Stomach smooth muscle (tissue), 2 donors: ENCODE measurements around the gene RXFP4.

Experiments used
- H3K27ac ChIP-seq: one replicate; pipeline ENCODE4 v1.7.0; 2013; ENCODE audit warnings: mild to moderate bottlenecking, low read length, inconsistent platforms
- H3K27me3 ChIP-seq, 2 donors: one replicate each; pipeline ENCODE4 v1.7.0; 2013; ENCODE audit warnings: low read length in 2 of 2; ENCODE audit not compliant: insufficient read depth in 2 of 2, control insufficient read depth in 1 of 2
- H3K36me3 ChIP-seq, 2 donors: one replicate each; pipeline ENCODE4 v1.7.0; 2013; ENCODE audit warnings: low read length in 2 of 2; ENCODE audit not compliant: control insufficient read depth in 2 of 2, insufficient read depth in 2 of 2
- H3K4me1 ChIP-seq: one replicate; pipeline ENCODE4 v1.7.0; 2013; ENCODE audit warnings: low read length; ENCODE audit not compliant: control insufficient read depth, insufficient read depth
- H3K4me3 ChIP-seq, 2 donors: one replicate each; pipeline ENCODE4 v1.7.0; 2013; ENCODE audit warnings: low read length in 2 of 2
- H3K9ac ChIP-seq, 2 donors: one replicate each; pipeline ENCODE4 v1.7.0; 2013; ENCODE audit warnings: low read length in 2 of 2, mild to moderate bottlenecking in 1 of 2
- H3K9me3 ChIP-seq, 2 donors: one replicate each; pipeline ENCODE4 v1.7.0; 2013; ENCODE audit warnings: low read length in 2 of 2; ENCODE audit not compliant: control insufficient read depth in 2 of 2
- donor health status: healthy.
- donor health status: Pancreatic carcinoma.

Gene RXFP4

DNA sequence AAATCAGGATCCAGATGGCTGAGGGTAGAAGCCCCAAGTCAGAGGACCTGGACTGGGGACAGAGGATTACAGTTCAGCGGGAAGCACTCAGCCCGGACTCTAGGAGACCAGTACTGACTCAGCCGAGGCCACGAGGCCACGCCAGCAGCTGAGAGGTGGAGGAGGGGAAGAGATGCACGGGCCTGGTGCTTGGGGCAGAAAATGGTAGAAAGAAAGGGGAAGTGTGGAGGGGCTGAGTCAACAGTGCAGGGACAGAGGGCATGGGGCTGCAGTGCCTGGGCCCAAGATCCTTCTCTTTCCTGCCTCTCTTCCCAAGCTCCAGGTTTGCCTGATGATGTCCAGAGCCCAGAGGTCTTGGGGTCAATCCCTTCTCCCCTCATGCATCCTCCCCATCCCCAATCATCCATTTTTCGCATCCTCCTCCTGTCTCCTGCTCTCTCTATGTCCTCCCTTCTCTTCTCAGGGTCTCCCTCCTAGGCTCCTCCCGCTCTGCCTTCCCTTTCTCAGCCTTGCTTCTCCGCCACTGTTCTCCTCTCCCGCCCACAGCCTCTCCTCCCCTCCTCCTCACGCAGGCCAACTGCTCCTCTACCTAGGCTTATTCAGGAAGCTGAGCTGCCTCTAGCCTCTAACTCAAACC is 29.2 kb downstream of the RXFP4 start:
- Histone ChIP-seq H3K27me3 (no peaks in the 10 kb centered on the region), H3K4me3 (peak overlapping the region in 1 of 2 donors; percentile 30), H3K36me3 (peaks cover 11 to 20% of the 10 kb centered on the region in 2 donors), H3K9ac (peak overlapping the region in 1 of 2 donors; percentile 9), H3K9me3 (no peaks in the 10 kb centered on the region), H3K4me1 (peaks cover 80% of the 10 kb centered on the region), H3K27ac (peak overlapping the region; percentile 46)

GRCh38 chr1:155971910-155972809 is 30.7 kb downstream of the RXFP4 start:
- Histone ChIP-seq H3K9me3 (no peaks in the 10 kb centered on the region), H3K36me3 (peaks cover 0 to 7% of the 10 kb centered on the region in 2 donors), H3K27me3 (no peaks in the 10 kb centered on the region), H3K4me3 (no peak overlapping the region), H3K4me1 (peaks cover 88% of the 10 kb centered on the region), H3K27ac (no peak overlapping the region), H3K9ac (no peak overlapping the region)

DNA sequence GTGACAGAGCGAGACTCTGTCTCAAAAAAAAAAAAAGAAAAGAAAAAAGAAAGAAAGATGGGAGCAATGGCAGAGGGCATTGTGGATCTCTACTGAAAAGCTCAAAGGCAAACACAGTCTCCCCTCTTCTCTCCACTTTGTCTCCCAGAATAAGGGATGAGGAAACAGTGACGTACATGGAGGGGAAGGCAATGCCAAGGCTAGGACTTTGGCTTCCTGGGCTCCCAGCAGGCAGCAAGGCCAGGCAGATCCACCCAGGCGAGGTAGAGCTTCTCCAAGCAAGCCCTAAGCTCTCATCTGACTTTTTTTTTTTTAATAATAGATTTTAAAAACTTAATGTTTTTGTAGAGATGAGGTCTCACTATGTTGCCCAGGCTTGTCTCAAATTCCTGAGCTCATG is 32.3 kb downstream of the RXFP4 start:
- no peaks in the 10 kb centered on the region for H3K9me3 ChIP-seq
- peaks cover 0 to 7% of the 10 kb centered on the region in 2 donors for H3K36me3 ChIP-seq
- H3K4me1 ChIP-seq = peaks cover 82% of the 10 kb centered on the region
- no peak overlapping the region for H3K9ac ChIP-seq
- H3K27ac ChIP-seq = no peak overlapping the region
- no peak overlapping the region for H3K4me3 ChIP-seq
- no peaks in the 10 kb centered on the region for H3K27me3 ChIP-seq

GRCh38 chr1:155974208-155975115 is 33.0 kb downstream of the RXFP4 start:
- H3K36me3 ChIP-seq = no peaks in the 10 kb centered on the region
- H3K4me1 ChIP-seq = peaks cover 82% of the 10 kb centered on the region
- peak overlapping the region; percentile 60 to 86 for H3K9ac ChIP-seq
- peak overlapping the region; percentile 88 for H3K27ac ChIP-seq
- H3K4me3 ChIP-seq = peak overlapping the region; percentile 85
- H3K27me3 ChIP-seq = no peaks in the 10 kb centered on the region
- H3K9me3 ChIP-seq = no peaks in the 10 kb centered on the region

DNA sequence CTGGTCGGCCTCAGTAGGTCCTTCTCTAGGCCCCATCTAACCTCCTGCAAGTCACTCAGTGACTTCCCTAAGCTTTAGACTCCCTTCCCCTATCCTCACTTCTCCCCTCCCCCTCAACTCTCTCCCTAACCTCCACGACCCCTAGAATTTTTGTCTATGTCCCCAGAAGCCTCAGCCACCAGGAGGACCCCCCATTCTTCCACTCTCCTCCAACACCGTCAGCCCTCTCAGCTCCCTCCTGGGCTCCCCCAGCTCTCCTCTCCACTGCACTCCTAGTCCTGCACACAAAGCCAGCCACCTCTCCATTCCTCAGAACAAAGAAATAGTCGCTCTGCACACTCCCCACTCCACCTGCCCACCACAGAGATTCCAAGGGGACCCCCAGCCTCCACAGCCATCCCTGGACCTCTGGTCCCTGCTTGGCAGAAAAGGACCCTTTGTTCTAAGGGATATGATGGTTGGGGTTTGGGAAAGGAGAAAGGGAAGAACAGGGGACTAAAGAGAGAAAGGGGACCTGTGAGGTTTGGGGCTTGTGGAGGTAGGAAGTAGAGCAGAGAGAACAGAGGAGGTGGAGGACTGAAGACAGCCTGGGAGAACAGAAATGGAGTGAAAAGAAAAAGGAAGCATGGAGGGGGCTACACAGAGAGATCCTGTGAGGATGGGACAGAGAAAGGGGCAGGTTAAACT is 34.1 kb downstream of the RXFP4 start:
- H3K27me3 ChIP-seq = no peaks in the 10 kb centered on the region
- H3K4me1 ChIP-seq = peaks cover 82% of the 10 kb centered on the region
- no peaks in the 10 kb centered on the region for H3K36me3 ChIP-seq
- H3K4me3 ChIP-seq = peak overlapping the region; percentile 85
- no peaks in the 10 kb centered on the region for H3K9me3 ChIP-seq
- peak overlapping the region; percentile 88 for H3K27ac ChIP-seq
- peak overlapping the region; percentile 80 to 86 for H3K9ac ChIP-seq

DNA sequence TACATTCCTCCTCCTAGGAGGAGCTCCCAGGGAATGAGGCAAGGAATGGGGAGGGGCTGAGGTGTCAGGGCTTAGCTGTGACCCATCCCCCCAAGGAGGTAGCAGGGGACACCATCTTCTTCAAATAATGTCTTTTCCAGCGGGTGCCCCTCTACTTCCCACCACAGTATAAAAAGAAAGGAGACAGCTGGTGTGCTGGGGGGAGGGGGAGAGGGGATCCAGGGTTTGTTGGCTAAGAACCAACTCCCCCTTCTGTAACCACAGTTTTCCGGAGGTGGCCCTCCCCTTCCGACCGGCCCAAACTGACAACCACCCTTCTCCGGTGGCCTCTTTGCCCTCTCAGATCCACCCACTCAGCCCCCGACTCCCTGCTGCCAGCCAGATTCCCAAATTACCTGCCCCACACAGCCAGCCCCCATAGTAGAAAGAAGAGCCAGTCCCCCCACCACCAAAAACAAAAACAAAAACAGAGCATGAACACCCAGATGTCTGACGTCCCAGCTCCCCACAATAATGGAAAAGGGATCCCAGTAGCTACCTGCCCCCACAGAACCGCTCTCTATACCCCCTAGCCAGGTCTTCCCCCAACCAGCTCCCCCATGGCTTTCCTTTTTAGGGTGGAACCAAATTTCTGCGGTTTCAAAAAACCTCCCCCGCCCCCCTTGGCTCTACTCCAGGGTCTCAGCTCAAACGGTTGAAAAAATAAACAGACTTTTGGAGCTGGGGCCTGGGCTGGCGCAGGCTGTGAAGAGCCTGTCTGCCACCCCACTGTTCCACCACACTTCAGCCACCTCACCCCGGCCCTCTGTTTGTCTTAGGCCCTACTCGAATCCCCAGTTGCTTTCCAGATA is 34.8 kb downstream of the RXFP4 start:
- H3K36me3 ChIP-seq = no peaks in the 10 kb centered on the region
- peak overlapping the region; percentile 88 for H3K27ac ChIP-seq
- peak overlapping the region; percentile 80 to 86 for H3K9ac ChIP-seq
- H3K27me3 ChIP-seq = no peaks in the 10 kb centered on the region
- no peaks in the 10 kb centered on the region for H3K9me3 ChIP-seq
- H3K4me3 ChIP-seq = peak overlapping the region; percentile 85
- peaks cover 83% of the 10 kb centered on the region for H3K4me1 ChIP-seq

DNA sequence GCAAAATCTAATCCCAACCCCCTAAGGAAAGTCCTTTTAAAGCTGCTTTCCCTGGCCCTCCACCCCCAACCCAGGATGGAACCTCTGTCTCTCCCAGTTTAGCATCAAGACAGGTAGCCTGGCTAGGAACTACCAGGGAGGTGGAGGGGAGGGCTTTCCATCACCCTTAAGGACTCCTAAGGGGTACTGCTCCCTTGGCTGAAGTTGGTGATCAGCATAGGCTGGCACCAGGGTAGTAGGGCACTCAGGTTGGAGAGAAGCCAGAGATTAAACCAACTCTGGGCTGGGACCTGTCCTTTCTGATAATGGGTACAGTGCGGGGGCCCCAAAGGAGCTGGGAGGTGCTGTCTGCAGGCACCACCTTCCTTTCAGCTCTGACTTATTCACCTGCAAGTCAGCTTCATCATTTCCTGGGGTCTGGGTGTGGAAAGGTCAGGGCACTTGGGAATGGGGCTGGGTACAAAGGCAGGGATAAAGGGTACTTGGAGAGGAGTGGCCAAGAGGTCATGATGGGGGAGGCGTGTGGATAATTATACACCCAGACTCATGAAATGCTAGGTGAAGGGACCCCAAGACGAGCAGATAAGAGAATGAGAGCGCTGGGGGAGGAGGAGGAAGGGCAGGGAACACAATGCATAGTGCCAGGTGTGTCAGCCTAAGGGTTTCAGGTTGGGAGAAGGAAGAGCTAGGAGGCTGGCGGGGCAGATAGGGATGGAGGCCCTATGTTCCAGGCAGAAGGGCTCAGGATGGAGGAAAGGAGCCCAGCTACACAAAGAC is 35.7 kb downstream of the RXFP4 start:
- Histone ChIP-seq H3K27ac (peak overlapping the region; percentile 88), H3K9ac (peak overlapping the region; percentile 80 to 86), H3K4me3 (peak overlapping the region; percentile 85), H3K9me3 (no peaks in the 10 kb centered on the region), H3K4me1 (peaks cover 86% of the 10 kb centered on the region), H3K27me3 (no peaks in the 10 kb centered on the region), H3K36me3 (no peaks in the 10 kb centered on the region)

DNA sequence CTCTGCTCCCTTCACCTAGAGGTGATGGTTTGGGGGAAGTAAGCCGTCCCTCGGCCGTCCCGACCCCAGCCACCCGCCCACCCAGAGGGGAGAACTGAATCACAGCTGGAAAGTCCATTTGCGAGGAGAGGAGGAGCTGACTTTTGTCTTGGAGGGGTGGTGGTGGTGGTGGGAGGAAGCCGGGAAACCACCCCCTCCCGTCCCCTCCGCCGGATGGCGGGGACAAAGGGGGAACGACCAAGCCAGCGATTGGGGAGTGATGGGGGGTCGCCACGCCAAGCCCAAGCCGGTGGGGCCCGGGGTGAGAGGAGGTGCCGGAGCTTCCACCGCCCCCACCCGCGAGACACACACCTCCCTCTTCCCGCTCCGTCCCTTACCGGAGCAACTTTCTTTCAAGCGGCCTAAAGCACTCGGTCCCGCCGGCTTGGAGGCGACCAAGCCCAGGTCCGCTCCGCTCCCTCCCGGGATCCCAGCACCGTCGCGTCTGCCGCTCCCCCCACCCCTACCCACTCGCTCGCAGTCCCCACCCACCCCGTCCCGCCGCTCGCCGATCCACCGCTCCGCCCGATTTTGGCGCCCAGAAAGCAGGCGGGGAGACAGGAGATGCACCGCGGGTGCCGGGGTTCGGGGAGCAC is 36.4 kb downstream of the RXFP4 start:
- H3K4me3 ChIP-seq = peak overlapping the region; percentile 85
- H3K36me3 ChIP-seq = no peaks in the 10 kb centered on the region
- peak overlapping the region; percentile 88 for H3K27ac ChIP-seq
- peak overlapping the region; percentile 84 to 86 for H3K9ac ChIP-seq
- H3K4me1 ChIP-seq = peaks cover 84% of the 10 kb centered on the region
- H3K9me3 ChIP-seq = no peaks in the 10 kb centered on the region
- H3K27me3 ChIP-seq = no peaks in the 10 kb centered on the region
